H9 (cell line): ENCODE results near the gene YEATS2. TPM values are rescaled to one million over a fixed set of nuclear protein-coding genes. Genes with fewer than 3 reads are reported as not detected.

Experiments
- DNase-seq: peaks from one replicate; pipeline ENCODE4 v3.0.0-alpha.2; 2017
- H2AFZ ChIP-seq: one replicate; pipeline ENCODE4 v1.6.1; 2013; ENCODE audit warnings: mild to moderate bottlenecking, low read length, control low read depth, moderate library complexity
- H2AK5ac ChIP-seq: 2 replicates; pipeline ENCODE4 v1.6.1; 2013; ENCODE audit warnings: low read length, control low read depth, mixed read lengths; ENCODE audit not compliant: insufficient read length
- H2BK120ac ChIP-seq: one replicate; pipeline ENCODE4 v1.6.1; 2013; ENCODE audit warnings: low read depth, mild to moderate bottlenecking, low read length, control low read depth, inconsistent platforms; ENCODE audit not compliant: poor library complexity, severe bottlenecking
- H2BK12ac ChIP-seq: 2 replicates; pipeline ENCODE4 v1.6.1; 2013; ENCODE audit warnings: low read length, control low read depth, mixed read lengths, low read depth; ENCODE audit not compliant: insufficient read length
- H2BK15ac ChIP-seq: 2 replicates; pipeline ENCODE4 v1.6.1; 2013; ENCODE audit warnings: low read depth, low read length, control low read depth
- H2BK20ac ChIP-seq: one replicate; pipeline ENCODE4 v1.6.1; 2013; ENCODE audit warnings: low read depth, mild to moderate bottlenecking, low read length, control low read depth, inconsistent platforms; ENCODE audit not compliant: poor library complexity, severe bottlenecking
- H2BK5ac ChIP-seq: 2 replicates; pipeline ENCODE4 v1.6.1; 2013; ENCODE audit warnings: low read length, control low read depth, mixed read lengths; ENCODE audit not compliant: insufficient read length
- H3K14ac ChIP-seq: 2 replicates; pipeline ENCODE4 v1.6.1; 2013; ENCODE audit warnings: low read length, control low read depth; ENCODE audit not compliant: insufficient read depth
- H3K18ac ChIP-seq: 2 replicates; pipeline ENCODE4 v1.6.1; 2013; ENCODE audit warnings: low read depth, mild to moderate bottlenecking, mixed read lengths, low read length, control low read depth; ENCODE audit not compliant: insufficient read length
- H3K23ac ChIP-seq: 2 replicates; pipeline ENCODE4 v1.6.1; 2013; ENCODE audit warnings: low read length, control low read depth, mixed read lengths, low read depth; ENCODE audit not compliant: insufficient read length
- H3K23me2 ChIP-seq: 2 replicates; pipeline ENCODE4 v1.6.1; 2013; ENCODE audit warnings: low read depth, mild to moderate bottlenecking, mixed read lengths, low read length, control low read depth; ENCODE audit not compliant: insufficient read length, poor library complexity, severe bottlenecking
- H3K27ac ChIP-seq: 2 replicates; pipeline ENCODE4 v1.5.1; 2013; ENCODE audit warnings: low read length, control low read depth, mixed read lengths, low read depth; ENCODE audit not compliant: insufficient read length
- H3K27me3 ChIP-seq: 2 replicates; pipeline ENCODE4 v1.6.1; 2013; ENCODE audit warnings: low read length, control low read depth, inconsistent platforms; ENCODE audit not compliant: insufficient read depth
- H3K4ac ChIP-seq: 2 replicates; pipeline ENCODE4 v1.6.1; 2013; ENCODE audit warnings: low read depth, mild to moderate bottlenecking, control low read depth, inconsistent platforms, low read length, moderate library complexity
- H3K4me1 ChIP-seq: 2 replicates; pipeline ENCODE4 v1.6.1; 2013; ENCODE audit warnings: low read length, control low read depth, inconsistent platforms; ENCODE audit not compliant: insufficient read depth
- H3K4me2 ChIP-seq: 2 replicates; pipeline ENCODE4 v1.6.1; 2013; ENCODE audit warnings: low read length, control low read depth, mixed read lengths; ENCODE audit not compliant: insufficient read length, insufficient read depth
- H3K56ac ChIP-seq: 2 replicates; pipeline ENCODE4 v1.6.1; 2013; ENCODE audit warnings: low read depth, mild to moderate bottlenecking, mixed read lengths, low read length, control low read depth; ENCODE audit not compliant: insufficient read length
- H3K79me1 ChIP-seq: 2 replicates; pipeline ENCODE4 v1.6.1; 2013; ENCODE audit warnings: low read depth, mild to moderate bottlenecking, moderate library complexity, low read length, control low read depth, inconsistent platforms; ENCODE audit not compliant: insufficient read depth, poor library complexity, severe bottlenecking
- H3K79me2 ChIP-seq: 2 replicates; pipeline ENCODE4 v1.6.1; 2013; ENCODE audit warnings: low read length, control low read depth, inconsistent platforms; ENCODE audit not compliant: insufficient read depth
- H3K9ac ChIP-seq: 2 replicates; pipeline ENCODE4 v1.6.1; 2013; ENCODE audit warnings: low read length, control low read depth, mixed read lengths; ENCODE audit not compliant: insufficient read length; ENCODE audit errors: extremely low read depth
- H3K9me3 ChIP-seq: one replicate; pipeline ENCODE4 v1.6.1; 2013; ENCODE audit warnings: low read depth, low read length, inconsistent platforms; ENCODE audit not compliant: control insufficient read depth
- H3T11ph ChIP-seq: one replicate; pipeline ENCODE4 v1.6.1; 2013; ENCODE audit warnings: mild to moderate bottlenecking, low read length, control low read depth, inconsistent platforms
- H4K20me1 ChIP-seq: one replicate; pipeline ENCODE4 v1.6.1; 2013; ENCODE audit not compliant: control insufficient read depth, insufficient read length, insufficient read depth
- H4K5ac ChIP-seq: 2 replicates; pipeline ENCODE4 v1.6.1; 2013; ENCODE audit warnings: low read depth, mild to moderate bottlenecking, mixed read lengths, low read length, control low read depth; ENCODE audit not compliant: insufficient read length
- H4K8ac ChIP-seq: replicated peaks from 2 replicates; pipeline ENCODE4 v1.6.1; 2013; ENCODE audit warnings: low read length, control low read depth, mixed read lengths, low read depth; ENCODE audit not compliant: insufficient read length
- H4K91ac ChIP-seq: 2 replicates; pipeline ENCODE4 v1.6.1; 2013; ENCODE audit warnings: low read depth, mild to moderate bottlenecking, moderate library complexity, mixed read lengths, low read length, control low read depth; ENCODE audit not compliant: insufficient read length
- H3K27ac Mint-ChIP-seq, 3 experiments: 2 replicates in 2 of 3; 3 replicates in 1 of 3; pipeline ENCODE4 v1.8.0; 2020 to 2021; ENCODE audit warnings: mixed read lengths in 3 of 3, mild to moderate bottlenecking in 1 of 3, moderate library complexity in 1 of 3
- H3K27me3 Mint-ChIP-seq: 2 replicates; pipeline ENCODE4 v1.8.0; 2021; ENCODE audit warnings: low read depth, mild to moderate bottlenecking, moderate library complexity, mixed read lengths
- H3K36me3 Mint-ChIP-seq, 3 experiments: 2 replicates in 2 of 3; 3 replicates in 1 of 3; pipeline ENCODE4 v1.8.0; 2020 to 2021; ENCODE audit warnings: low read depth in 3 of 3, mixed read lengths in 3 of 3; ENCODE audit not compliant: insufficient read depth in 1 of 3
- H3K4me1 Mint-ChIP-seq, 2 experiments: 2 replicates each; pipeline ENCODE4 v1.8.0; 2020; ENCODE audit warnings: mixed read lengths in 2 of 2
- H3K4me3 Mint-ChIP-seq, 2 experiments: 2 replicates in 1 of 2; 3 replicates in 1 of 2; pipeline ENCODE4 v1.8.0; 2020 to 2021; ENCODE audit warnings: mild to moderate bottlenecking in 2 of 2, mixed read lengths in 2 of 2, moderate library complexity in 1 of 2
- H3K9me3 Mint-ChIP-seq, 2 experiments: 2 replicates in 1 of 2; 3 replicates in 1 of 2; pipeline ENCODE4 v1.8.0; 2020; ENCODE audit warnings: mild to moderate bottlenecking in 2 of 2, mixed read lengths in 2 of 2, moderate library complexity in 1 of 2
- WGBS: extraction: QIAGEN DNeasy Blood & Tissue Kit; methylation state at CpG from one replicate; pipeline ENCODE4 v1.1.7; 2013; ENCODE audit warnings: missing lambda C conversion rate, low lambda C conversion rate, mixed read lengths; ENCODE audit not compliant: insufficient read length; ENCODE audit errors: extremely low coverage; 5-methylcytosine and 5-hydroxymethylcytosine counted together
- total RNA-seq: library from RNA; stranded (reverse); gene quantifications from 2 replicates; pipeline ENCODE4 v1.2.1, GENCODE V29; 2021
- TF ChIP-seq, protein P1 (sequence below): fragments of 200-600 bp; sonication (generic); conservative IDR thresholded peaks from 3 replicates; pipeline ENCODE4 v1.8.0; 2021; ENCODE audit warnings: antibody characterized with exemption, mild to moderate bottlenecking

The YEATS2 gene
- total RNA-seq, 1 experiment from 2014 or later = 40.3 TPM

DNA sequence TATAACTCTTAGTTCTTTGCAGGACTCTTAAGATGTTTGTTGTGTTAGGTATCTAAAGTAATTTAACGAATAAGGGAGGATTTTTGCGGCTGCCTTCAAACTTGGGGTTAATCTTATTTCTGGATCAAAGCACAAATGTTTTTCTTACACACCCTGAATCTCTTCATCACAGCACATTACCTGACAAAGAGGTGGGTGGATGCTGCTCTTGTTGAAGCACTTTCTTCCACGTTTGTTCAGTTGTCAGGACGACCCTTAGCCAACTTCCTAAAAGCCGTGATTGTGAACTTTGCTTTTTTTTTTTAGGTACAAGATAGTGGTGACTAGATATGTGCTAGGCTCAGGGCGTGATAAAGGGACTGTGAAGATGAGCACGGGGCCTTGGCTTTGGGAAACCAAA lies 36.0 kb downstream of the YEATS2 start:
- Histone ChIP-seq H3K27ac (no peak overlapping the region), H2AK5ac (no peak overlapping the region), H2BK12ac (no peak overlapping the region), H4K91ac (no peak overlapping the region), H2BK20ac (no peak overlapping the region), H2BK120ac (no peak overlapping the region), H3K79me2 (no peaks in the 10 kb centered on the region), H3K23me2 (no peaks in the 10 kb centered on the region), H3K4me1 (no peaks in the 10 kb centered on the region), H3K27me3 (no peaks in the 10 kb centered on the region), H3T11ph (no peak overlapping the region), H3K4me2 (no peak overlapping the region), H4K20me1 (no peaks in the 10 kb centered on the region), H4K8ac (no peak overlapping the region), H3K4ac (no peak overlapping the region), H3K14ac (no peak overlapping the region), H2BK15ac (no peak overlapping the region), H3K56ac (no peak overlapping the region), H3K23ac (no peak overlapping the region), H3K9ac (no peak overlapping the region), H4K5ac (no peak overlapping the region), H3K79me1 (no peaks in the 10 kb centered on the region), H2BK5ac (no peak overlapping the region), H3K18ac (no peak overlapping the region), H2AFZ (no peak overlapping the region), H3K9me3 (no peaks in the 10 kb centered on the region)
- TF ChIP-seq, protein P1, sequence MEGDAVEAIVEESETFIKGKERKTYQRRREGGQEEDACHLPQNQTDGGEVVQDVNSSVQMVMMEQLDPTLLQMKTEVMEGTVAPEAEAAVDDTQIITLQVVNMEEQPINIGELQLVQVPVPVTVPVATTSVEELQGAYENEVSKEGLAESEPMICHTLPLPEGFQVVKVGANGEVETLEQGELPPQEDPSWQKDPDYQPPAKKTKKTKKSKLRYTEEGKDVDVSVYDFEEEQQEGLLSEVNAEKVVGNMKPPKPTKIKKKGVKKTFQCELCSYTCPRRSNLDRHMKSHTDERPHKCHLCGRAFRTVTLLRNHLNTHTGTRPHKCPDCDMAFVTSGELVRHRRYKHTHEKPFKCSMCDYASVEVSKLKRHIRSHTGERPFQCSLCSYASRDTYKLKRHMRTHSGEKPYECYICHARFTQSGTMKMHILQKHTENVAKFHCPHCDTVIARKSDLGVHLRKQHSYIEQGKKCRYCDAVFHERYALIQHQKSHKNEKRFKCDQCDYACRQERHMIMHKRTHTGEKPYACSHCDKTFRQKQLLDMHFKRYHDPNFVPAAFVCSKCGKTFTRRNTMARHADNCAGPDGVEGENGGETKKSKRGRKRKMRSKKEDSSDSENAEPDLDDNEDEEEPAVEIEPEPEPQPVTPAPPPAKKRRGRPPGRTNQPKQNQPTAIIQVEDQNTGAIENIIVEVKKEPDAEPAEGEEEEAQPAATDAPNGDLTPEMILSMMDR = no peak
- H3K4me3 Mint-ChIP-seq = no peak overlapping the region
- no peaks in the 10 kb centered on the region for H3K27me3 Mint-ChIP-seq
- WGBS = no CpG with 5 or more reads among the region's 7 CpGs
- no peak for DNase-seq
- no peak overlapping the region; a peak in 1 of 7 replicates for H3K27ac Mint-ChIP-seq
- H3K9me3 Mint-ChIP-seq = no peaks in the 10 kb centered on the region
- H3K4me1 Mint-ChIP-seq = no peaks in the 10 kb centered on the region
- peaks cover 50 to 86% (median 84%) of the 10 kb centered on the region in 3 experiments for H3K36me3 Mint-ChIP-seq
